VCaP (cell line): ENCODE results near the gene KCNC2.

Experiments
- H3K27ac ChIP-seq: fragments of 450-650 bp; 2 replicates; pipeline ENCODE4 v1.5.1; 2017
- TF ChIP-seq, protein P1 (sequence below): fragments of 450-650 bp; conservative IDR thresholded peaks from 2 replicates; pipeline ENCODE4 v1.5.1; 2017; ENCODE audit warnings: mild to moderate bottlenecking, moderate library complexity

KCNC2 gene

DNA sequence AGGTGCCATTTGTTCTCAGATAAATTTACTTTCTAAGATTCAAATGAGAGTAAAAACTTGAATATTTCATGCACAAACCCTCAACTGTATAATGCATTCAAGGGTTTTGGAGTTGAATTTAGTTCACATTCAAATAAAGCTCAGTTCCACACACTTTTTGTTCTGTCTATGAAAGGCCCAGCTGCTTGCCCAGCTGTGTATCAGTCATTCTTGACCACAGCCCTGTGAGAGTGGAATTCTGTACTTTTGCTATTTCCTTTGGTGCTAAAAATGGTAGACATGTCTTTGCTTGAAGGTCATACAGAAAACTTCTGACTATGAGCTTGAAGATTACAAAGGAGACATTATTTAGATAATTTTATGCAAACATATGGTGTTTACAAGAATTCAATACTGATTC, 110.4 kb downstream of the KCNC2 start:
- TF ChIP-seq, protein P1, sequence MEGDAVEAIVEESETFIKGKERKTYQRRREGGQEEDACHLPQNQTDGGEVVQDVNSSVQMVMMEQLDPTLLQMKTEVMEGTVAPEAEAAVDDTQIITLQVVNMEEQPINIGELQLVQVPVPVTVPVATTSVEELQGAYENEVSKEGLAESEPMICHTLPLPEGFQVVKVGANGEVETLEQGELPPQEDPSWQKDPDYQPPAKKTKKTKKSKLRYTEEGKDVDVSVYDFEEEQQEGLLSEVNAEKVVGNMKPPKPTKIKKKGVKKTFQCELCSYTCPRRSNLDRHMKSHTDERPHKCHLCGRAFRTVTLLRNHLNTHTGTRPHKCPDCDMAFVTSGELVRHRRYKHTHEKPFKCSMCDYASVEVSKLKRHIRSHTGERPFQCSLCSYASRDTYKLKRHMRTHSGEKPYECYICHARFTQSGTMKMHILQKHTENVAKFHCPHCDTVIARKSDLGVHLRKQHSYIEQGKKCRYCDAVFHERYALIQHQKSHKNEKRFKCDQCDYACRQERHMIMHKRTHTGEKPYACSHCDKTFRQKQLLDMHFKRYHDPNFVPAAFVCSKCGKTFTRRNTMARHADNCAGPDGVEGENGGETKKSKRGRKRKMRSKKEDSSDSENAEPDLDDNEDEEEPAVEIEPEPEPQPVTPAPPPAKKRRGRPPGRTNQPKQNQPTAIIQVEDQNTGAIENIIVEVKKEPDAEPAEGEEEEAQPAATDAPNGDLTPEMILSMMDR = no peak
- no peak overlapping the region for H3K27ac ChIP-seq

DNA sequence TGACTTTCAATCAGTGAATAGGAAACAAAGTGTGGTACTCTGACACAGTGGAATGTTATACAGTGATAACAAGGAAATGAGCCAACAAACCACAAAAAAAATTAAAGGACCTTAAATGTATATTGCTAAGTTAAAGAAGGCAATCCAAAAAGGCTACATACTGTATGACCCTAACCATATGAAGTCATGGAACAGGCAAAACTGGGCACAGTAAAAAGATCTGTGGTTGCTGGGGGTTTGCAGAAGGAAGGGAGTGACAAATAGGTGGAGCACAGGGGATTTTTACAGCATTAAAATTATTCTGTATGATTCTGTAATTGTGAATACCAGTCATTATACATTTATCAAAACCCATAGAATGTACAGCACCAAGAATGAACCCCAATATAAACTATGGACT, 112.6 kb downstream of the KCNC2 start:
- H3K27ac ChIP-seq = no peak overlapping the region
- TF ChIP-seq, protein P1 = no peak

DNA sequence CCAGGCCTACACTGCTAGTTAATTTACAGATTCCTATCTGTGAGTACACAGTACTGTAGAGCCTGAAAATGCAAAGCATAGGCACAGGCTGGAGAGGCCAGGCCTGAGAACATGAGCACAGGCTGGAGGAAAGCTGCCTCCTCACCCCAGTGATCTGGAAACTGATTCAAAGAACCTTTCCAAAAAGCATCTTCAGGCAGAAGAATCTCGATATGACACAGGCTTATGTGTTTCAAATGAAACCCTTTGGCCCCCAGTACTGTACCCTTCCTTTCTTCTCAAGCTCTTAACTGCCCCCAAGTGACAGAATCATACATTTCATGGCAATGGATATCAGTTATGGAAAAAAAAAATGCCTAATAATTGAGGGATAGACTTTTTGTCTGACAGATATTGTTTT, 122.0 kb downstream of the KCNC2 start:
- H3K27ac ChIP-seq = peak overlapping the region; percentile 40
- TF ChIP-seq, protein P1 = peak; percentile 52

DNA sequence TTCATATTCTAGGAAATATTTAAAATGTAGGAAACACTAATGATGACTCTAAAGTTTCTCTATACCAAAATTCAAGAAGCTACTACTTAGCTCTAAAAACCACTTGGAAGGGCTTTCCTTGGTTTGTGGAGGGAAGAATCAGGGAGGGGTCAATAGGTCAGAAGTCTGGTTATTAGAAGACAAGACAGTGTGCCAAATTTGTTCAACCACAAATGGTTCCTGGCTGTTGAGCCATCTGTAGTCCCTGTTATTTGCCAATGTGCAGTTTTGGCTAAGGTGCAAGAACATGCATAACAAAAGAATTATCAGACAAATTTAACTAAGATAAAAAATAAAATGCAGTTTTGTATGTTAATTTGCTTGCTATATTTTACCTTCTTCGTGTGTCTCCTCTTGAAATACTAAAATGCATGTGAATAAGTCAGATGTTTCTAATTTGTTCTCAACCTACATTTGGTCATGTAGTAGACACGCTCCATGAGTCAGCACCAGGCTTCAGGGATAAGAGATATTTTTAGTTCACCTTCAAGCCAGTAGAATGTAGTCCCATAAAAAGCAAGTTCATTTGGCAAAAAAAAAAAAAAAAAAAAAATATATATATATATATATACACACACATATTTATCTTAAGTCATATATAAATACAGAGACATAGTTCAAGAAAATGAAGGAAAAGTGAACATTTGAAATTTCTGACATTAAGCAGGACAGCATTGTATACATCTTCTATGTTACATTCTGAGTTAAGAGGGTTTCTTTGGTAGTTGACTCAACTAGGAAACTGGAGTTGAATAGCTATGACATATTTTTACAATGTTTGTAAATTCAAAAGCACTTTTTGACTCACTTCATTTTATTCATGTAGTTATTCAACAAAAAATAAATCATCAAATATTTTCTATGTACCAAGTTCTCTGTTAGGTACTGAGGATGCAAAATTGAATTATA, 123.3 kb downstream of the KCNC2 start:
- no peak overlapping the region for H3K27ac ChIP-seq
- TF ChIP-seq, protein P1 = no peak

DNA sequence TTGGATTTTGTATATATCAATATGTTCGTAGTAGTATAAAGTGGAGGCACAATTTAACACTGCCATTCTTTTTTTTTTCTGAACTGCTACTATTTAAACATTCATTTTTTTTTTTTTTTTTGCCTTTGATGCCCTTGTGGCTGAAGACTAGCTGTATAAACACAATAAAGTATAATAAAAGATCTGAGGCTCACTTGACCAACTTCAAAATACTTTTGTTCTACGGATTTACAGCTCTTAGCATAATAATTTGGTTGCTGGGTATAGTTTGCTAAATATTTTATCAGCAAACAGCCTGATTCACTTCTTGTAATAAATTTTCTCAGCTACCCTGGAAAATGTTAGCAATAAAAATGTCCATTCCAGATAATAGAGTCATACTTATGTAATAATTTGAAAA, 128.3 kb downstream of the KCNC2 start:
- TF ChIP-seq, protein P1 = no peak
- H3K27ac ChIP-seq = no peak overlapping the region

DNA sequence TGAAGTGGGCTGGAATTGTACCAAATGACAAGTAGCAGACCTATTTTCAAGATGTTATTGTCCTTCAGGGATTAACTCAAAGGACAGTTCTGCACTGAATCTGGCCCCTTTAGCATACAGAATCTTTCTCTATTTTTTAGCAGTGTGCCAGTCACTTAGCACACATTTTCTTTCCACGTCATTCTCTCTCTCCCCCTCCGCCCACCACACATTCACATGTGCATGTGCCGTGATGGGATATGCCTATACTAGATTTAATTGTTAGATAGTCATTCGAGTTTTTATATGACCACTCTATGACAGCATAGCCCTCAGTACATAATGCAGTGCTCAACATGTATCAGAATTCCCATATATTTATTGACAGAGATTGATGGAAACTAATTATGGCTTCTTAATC, 129.1 kb downstream of the KCNC2 start:
- TF ChIP-seq, protein P1 = no peak
- no peak overlapping the region for H3K27ac ChIP-seq

DNA sequence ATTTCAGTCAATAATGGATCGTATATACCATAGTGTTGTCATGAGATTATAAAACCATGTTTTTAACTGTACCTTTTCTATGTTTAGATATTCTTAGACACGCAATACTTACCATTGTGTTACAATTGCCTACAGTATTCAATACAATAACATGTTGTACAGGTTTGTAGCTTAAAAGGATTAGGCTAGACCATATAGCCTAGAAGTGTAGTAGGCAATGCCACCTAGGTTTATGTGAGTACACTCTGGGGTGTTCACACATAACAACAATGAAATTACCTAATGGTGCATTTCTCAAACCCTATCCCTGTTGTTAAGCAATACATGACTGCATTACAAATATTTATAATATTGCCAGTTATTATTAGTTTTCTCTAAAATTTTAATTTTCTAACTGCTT, 144.2 kb downstream of the KCNC2 start:
- H3K27ac ChIP-seq = no peak overlapping the region
- TF ChIP-seq, protein P1 = no peak
